LNCaP clone FGC (cell line): ENCODE data around the gene TMED1.

Experiments
- DNase-seq: peaks from one replicate; pipeline ENCODE4 v3.0.0-alpha.2; 2011; ENCODE audit warnings: low read depth
- H3K4me3 ChIP-seq: 2 replicates; pipeline ENCODE4 v1.5.1; 2011; ENCODE audit warnings: mild to moderate bottlenecking, low read depth, low read length, control low read depth
- CTCF ChIP-seq: IDR thresholded peaks from 2 replicates; pipeline ENCODE4 v1.5.1; 2012; ENCODE audit warnings: mild to moderate bottlenecking; ENCODE audit not compliant: control insufficient read depth, insufficient read depth; ENCODE audit errors: extremely low read depth

TMED1 gene

GRCh38 chr19:10805065-10805757, 30.8 kb downstream of the TMED1 start:
- no peak for DNase-seq
- no peak for TF ChIP-seq CTCF
- H3K4me3 ChIP-seq, result no peak overlapping the region

GRCh38 chr19:10803252-10803651, 32.8 kb downstream of the TMED1 start:
- no peak for TF ChIP-seq CTCF

GRCh38 chr19:10802479-10802878, 33.5 kb downstream of the TMED1 start:
- TF ChIP-seq CTCF, result no peak
- DNase-seq, result no peak
- H3K4me3 ChIP-seq, result no peak overlapping the region

More at GRCh38 chr19:10803252-10803651, 32.8 kb downstream of the TMED1 start:
- no peak for DNase-seq
- H3K4me3 ChIP-seq, result no peak overlapping the region

- no peak overlapping the region for H3K4me3 ChIP-seq
- no peak for DNase-seq
- TF ChIP-seq CTCF, result no peak
These were observed 35.5 kb downstream of the TMED1 start for GRCh38 chr19:10800488-10800887.

- TF ChIP-seq CTCF, result no peak
- H3K4me3 ChIP-seq, result no peak overlapping the region
- no peak for DNase-seq
These were observed 38.3 kb downstream of the TMED1 start for GRCh38 chr19:10797541-10798256.

- DNase-seq, result no peak
- H3K4me3 ChIP-seq, result no peak overlapping the region
- TF ChIP-seq CTCF, result no peak
These were observed 38.9 kb downstream of the TMED1 start for GRCh38 chr19:10797078-10797477.
